Measurements from ENCODE around the gene HNRNPAB.

DNA sequence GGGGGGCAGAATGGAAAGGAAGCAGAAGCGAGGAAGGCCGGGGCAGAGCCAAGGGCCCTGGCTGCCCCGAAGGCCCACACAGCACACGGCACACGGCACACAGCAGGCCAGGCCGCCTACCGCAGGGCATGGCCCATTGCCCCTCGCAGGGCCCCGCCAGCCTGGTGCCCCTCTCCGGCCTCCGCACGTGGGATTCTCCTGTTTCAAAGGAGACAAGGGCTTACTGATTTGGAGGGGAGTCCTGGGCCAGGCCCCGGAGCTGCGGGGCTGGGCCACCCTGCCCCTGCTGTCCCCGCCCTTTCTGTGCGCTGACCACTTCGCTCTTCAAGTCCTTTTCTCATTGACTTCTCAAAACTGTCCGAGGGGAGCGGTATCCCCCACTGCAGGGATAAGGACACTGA lies 36.0 kb downstream of the HNRNPAB start:
- TF ChIP-seq, protein P1, sequence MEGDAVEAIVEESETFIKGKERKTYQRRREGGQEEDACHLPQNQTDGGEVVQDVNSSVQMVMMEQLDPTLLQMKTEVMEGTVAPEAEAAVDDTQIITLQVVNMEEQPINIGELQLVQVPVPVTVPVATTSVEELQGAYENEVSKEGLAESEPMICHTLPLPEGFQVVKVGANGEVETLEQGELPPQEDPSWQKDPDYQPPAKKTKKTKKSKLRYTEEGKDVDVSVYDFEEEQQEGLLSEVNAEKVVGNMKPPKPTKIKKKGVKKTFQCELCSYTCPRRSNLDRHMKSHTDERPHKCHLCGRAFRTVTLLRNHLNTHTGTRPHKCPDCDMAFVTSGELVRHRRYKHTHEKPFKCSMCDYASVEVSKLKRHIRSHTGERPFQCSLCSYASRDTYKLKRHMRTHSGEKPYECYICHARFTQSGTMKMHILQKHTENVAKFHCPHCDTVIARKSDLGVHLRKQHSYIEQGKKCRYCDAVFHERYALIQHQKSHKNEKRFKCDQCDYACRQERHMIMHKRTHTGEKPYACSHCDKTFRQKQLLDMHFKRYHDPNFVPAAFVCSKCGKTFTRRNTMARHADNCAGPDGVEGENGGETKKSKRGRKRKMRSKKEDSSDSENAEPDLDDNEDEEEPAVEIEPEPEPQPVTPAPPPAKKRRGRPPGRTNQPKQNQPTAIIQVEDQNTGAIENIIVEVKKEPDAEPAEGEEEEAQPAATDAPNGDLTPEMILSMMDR (IDR thresholded peaks at IDR 0.05): no peak
- no peak for TF ChIP-seq POLR2A (IDR thresholded peaks at IDR 0.05)

Data from testis (tissue), 2 donors.